HG03159 (cell line): ENCODE results near the gene VASH1.

Experiments used
- ATAC-seq: cut with Tn5 transposase; IDR thresholded peaks from one replicate; pipeline ENCODE4 v1.9.1; 2021; ENCODE audit warnings: mild to moderate bottlenecking, moderate library complexity; ENCODE audit not compliant: unreplicated experiment

Gene VASH1

DNA sequence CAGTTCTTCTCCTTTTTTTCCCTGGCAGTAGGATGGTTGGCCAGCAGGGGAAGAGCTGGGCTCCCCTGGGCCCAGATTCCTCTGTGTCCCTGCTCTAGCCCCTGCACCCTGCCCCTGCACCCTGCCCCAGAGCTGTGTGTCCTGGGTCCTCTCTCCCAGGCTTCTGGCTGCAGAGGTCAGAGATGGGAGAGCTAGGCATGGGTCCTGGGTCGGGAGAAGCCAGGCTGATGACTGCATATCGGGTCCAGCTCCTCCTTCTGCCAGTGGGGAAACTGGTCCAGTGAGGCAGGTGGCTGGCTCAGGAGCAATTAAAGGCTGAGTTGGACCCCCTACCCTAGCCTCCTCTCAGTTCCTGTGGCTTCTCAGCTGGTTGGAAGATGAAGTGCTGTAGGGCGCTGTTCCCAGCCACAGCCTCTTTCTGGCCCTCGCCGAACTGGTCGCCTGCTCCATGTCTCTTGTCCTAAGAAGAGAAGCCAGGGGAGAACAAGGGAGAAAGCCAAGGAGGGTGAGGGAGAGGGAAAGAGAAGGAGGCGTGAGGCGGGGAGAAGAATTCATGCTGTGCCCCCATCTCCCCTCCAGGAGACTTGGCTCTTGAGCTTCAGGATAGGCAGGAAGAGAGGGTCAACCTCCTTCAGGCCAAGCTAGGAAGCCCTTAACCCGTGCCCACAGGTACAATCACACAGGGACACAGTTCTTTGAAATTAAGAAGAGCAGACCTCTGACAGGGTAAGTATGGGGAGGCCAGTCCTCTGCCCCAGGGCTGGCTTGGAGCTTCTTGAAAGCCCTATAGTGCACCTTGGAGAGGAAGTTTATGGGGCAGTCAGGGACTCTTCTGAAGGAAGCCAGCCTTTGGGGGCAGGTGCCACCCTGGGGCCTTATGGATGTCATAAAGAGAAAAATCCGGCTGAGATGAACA, 9.5 kb downstream of the VASH1 start:
- no peak for ATAC-seq

GRCh38 chr14:76771437-76771980, 10.2 kb downstream of the VASH1 start:
- no peak for ATAC-seq

- no peak for ATAC-seq
These were observed 11.3 kb downstream of the VASH1 start for GRCh38 chr14:76772300-76773187.

GRCh38 chr14:76773188-76773885, 12.1 kb downstream of the VASH1 start:
- no peak for ATAC-seq

- no peak for ATAC-seq
These were observed 12.9 kb downstream of the VASH1 start for GRCh38 chr14:76773956-76774820.

GRCh38 chr14:76774821-76775694, 13.8 kb downstream of the VASH1 start:
- ATAC-seq, result no peak

DNA sequence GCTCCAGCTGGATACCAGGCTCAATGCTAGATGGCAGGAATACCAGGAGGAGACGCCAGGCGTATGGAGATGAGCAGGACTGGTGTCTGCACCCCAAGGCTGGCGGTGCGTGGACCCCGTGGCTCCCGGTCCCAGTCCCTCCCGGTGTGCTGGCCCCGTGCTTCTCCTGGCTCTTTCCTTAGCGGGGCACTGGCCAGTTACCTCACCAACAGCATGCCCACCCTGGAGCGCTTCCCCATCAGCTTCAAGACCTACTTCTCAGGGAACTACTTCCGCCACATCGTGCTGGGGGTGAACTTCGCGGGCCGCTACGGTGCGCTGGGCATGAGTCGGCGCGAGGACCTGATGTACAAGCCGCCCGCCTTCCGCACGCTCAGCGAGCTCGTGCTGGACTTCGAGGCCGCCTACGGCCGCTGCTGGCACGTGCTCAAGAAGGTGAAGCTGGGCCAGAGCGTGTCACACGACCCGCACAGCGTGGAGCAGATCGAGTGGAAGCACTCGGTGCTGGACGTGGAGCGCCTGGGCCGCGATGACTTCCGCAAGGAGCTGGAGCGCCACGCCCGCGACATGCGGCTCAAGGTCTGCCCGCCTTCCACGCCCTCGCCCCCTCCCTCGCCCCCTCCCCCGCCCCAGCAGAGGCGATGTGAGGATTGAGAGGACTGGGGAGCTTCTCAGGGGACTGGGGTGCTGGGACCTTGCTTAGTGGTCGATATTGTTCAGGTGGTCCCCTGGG, 14.6 kb downstream of the VASH1 start:
- no peak for ATAC-seq

- no peak for ATAC-seq
These were observed 15.4 kb downstream of the VASH1 start for GRCh38 chr14:76776428-76777251.

DNA sequence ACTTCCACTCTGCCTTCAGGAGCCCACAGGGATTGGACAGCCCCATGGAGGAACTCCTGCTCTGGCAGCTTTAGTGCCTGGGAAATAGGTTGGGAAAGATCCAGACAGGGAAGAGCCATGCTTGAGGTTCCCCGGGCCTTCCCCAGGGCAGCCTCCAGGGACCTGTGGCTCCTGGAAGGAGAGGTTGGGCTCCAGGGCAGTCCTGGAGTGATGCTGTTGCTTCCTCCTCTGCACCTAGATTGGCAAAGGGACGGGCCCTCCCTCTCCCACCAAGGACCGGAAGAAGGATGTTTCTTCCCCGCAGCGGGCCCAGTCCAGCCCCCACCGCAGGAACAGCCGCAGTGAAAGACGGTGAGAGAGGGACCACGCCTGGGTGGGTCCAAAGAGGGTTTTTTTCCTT, 16.5 kb downstream of the VASH1 start:
- no peak for ATAC-seq

GRCh38 chr14:76778546-76779215, 17.4 kb downstream of the VASH1 start:
- ATAC-seq, result no peak

- ATAC-seq, result no peak
These were observed 18.2 kb downstream of the VASH1 start for GRCh38 chr14:76779221-76780057.

- no peak for ATAC-seq
These were observed 18.7 kb downstream of the VASH1 start for GRCh38 chr14:76780058-76780345.

DNA sequence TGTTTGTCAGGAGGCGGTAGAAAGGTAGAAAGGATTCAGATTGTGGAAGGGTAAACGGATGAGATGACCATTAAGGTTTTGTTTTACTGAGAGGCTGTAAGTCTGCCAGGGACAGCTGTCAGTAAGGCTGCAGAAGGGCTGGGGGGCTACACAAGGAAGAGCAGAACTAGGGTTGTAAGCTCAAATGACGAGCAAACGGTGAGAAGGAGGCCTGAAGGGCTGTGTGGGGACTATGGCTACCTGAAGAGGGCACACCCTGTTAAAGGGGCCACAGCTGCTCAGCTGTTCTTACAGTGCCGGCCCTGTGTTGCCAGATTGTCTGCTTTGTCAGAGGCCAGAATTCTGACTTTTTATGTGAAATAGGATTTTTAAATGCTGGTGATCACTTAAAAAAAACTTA, 19.1 kb downstream of the VASH1 start:
- ATAC-seq, result no peak

- no peak for ATAC-seq
These were observed 19.8 kb downstream of the VASH1 start for GRCh38 chr14:76780875-76781647.

GRCh38 chr14:76781648-76782051, 20.4 kb downstream of the VASH1 start:
- no peak for ATAC-seq
